Smooth muscle cell of the brain vasculature (primary cell): ENCODE results near the gene SERPINB8.

Experiments
- DNase-seq: peaks from one replicate; pipeline ENCODE4 v3.0.0-alpha.2; 2012; ENCODE audit warnings: low read depth, low spot score

Gene SERPINB8

DNA sequence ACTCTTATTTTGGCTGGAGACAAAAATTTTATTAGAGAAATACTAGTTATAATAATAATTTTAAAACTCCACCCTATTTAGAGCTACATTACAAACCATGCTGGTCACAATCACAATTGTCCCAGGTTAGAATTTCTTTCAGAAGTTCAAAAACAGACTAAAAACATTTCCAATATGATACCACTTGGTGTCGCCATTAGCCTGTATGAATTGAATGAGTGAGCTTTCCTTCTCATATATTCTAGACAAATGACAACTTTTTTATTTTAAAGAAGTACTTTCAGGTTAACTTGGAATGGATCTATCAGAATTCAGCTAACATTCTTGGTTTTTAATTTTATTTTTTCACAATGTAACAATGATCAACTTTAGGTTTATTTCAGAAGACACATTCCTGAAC, 48.0 kb downstream of the SERPINB8 start:
- peak; percentile 7 for DNase-seq

GRCh38 chr18:64019922-64020756, 50.3 kb downstream of the SERPINB8 start:
- DNase-seq, result no peak

- no peak for DNase-seq
Observed at GRCh38 chr18:64026350-64026749, 56.5 kb downstream of the SERPINB8 start.

GRCh38 chr18:64027931-64028695, 58.2 kb downstream of the SERPINB8 start:
- DNase-seq, result no peak

- DNase-seq, result no peak
Observed at GRCh38 chr18:64029096-64029495, 59.2 kb downstream of the SERPINB8 start.

GRCh38 chr18:64031411-64031810, 61.5 kb downstream of the SERPINB8 start:
- no peak for DNase-seq

DNA sequence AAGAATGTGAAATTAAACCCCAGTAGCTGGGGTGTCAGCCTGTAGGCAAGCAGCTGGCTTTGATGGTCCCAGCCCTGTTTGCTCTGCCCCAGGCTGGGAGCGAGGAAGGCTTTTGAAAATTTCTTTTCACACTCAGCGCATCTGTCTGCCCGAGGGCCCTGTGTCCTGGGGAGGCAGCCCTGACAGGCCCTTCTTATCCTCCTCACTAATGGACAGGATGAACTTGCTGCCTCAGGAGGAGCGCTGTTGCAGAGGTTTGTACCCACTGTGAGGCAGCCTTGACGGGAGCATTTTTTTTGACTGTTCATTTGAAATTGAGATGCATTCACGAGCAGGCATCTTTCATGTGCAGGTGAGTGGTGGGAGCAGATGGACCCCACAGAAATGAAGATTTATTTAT, 62.4 kb downstream of the SERPINB8 start:
- no peak for DNase-seq

GRCh38 chr18:64037812-64038414, 68.0 kb downstream of the SERPINB8 start:
- no peak for DNase-seq
